WI38 (cell line): ENCODE data around the gene KCNK13.

ENCODE experiments used
- H3K4me3 ChIP-seq: 2 replicates; pipeline ENCODE4 v1.5.1; 2011; ENCODE audit warnings: low read depth, mild to moderate bottlenecking, control low read depth, low read length
- CTCF ChIP-seq: IDR thresholded peaks from 2 replicates; pipeline ENCODE4 v1.5.1; 2012; ENCODE audit warnings: low read depth, mild to moderate bottlenecking, control low read depth, low read length

The KCNK13 gene

GRCh38 chr14:90175631-90176030, 113.8 kb downstream of the KCNK13 start:
- TF ChIP-seq CTCF: no peak

DNA sequence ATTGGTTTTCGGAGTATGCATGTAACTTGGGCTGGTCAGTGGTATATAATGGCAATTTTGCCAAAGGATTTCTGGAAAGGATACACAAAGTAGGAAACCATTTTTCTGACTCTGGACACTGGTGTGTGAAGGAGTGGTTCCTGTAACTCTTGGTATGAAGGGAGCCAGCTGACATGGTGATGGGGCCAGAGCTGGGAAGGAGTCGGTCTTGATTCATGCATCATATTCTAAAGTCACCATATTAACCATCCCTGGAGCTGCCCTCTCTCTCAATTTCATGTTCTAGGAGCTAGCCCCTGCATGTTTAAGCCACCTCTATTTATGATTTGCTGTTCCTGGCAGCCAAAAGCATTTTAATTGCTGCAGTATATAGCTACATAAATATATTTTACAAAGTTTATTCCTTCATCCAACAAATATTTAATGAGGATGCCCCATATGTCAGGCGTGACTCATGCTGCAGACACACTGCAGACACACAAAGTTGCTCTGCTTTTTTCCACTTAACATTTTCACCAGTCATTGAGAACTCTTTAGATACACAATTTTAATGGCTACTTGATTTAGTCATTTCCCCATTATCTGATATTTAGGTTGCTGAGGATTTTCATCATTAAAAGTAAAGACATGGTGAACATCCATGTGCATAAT, 115.9 kb downstream of the KCNK13 start:
- TF ChIP-seq CTCF: no peak
- no peak overlapping the region for H3K4me3 ChIP-seq

More at GRCh38 chr14:90175631-90176030, 113.8 kb downstream of the KCNK13 start:
- no peak overlapping the region for H3K4me3 ChIP-seq

DNA sequence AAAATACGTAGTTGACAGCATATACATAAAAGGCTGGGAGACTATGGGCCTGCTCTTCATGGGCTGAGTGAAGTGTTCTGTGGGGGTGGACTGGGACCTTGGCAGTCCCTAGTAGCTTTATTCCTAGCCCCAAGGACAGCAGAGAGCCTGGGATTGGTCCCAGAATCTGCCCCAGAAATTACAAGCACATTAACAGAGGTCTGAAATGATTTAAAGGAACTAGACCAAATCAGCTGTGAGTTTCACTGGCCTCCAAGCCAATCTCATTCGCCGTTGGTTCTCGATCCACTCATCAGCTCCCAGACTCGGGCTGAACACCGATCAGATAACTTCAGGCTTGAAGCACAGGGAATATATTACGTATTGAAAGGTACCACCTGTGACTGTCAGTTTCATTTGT, 117.6 kb downstream of the KCNK13 start:
- no peak overlapping the region for H3K4me3 ChIP-seq
- TF ChIP-seq CTCF: no peak

DNA sequence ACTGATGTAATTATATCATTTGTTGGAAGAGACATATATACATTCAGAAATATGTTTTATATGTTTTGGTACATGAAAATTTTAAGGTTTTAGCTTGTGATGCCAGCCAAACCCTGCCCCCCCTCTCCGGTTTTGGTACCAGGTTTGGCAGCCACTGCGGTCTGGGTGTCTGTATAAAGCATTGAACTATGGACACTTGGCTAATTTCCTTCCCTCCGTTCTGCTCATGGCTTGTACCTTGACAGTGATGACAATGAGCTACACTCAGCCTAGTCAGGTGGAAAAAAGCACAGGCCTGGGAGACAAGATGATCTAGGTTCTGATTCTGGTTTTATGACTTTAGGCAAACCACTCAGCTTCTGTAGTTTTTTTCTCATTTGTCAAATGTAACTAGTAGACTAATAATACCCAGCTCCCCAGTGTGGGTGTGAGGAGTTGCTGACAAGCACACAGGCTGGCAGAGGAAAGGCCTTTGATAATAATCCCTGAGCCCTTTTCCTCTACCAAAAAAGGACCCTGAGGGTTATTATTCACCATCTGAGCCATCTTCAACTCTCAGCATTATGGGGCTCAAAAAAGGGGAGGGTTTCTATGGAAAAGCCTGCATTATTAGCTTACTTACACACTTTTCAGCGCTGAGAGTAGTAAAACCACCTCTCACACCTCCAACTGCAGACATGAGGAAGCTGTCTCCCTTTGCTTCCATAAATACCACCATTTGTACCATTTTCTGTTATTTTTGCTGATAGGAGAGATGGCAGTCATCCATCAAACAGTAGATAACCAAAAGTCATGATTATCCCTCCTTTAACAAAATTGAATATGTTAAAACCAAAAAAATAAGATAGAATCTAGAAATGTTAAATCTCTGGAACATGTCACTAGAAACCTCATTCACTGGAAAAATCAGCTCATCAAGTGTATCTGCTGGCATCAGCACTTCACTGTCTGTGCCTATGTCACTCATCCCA, 118.3 kb downstream of the KCNK13 start:
- no peak for TF ChIP-seq CTCF

DNA sequence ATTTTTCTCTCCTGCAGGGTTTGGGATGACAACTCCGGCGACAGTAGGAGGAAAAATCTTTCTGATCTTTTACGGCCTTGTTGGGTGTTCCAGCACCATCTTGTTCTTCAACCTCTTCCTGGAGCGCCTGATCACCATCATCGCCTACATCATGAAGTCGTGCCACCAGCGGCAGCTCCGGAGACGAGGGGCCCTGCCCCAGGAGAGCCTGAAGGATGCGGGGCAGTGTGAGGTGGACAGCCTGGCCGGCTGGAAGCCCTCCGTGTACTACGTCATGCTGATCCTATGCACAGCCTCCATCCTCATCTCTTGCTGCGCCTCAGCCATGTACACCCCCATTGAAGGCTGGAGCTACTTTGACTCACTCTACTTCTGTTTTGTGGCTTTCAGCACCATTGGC, 122.3 kb downstream of the KCNK13 start:
- TF ChIP-seq CTCF: no peak
- H3K4me3 ChIP-seq: no peak overlapping the region

More for the DNA sequence above, 118.3 kb downstream of the KCNK13 start:
- no peak overlapping the region for H3K4me3 ChIP-seq

DNA sequence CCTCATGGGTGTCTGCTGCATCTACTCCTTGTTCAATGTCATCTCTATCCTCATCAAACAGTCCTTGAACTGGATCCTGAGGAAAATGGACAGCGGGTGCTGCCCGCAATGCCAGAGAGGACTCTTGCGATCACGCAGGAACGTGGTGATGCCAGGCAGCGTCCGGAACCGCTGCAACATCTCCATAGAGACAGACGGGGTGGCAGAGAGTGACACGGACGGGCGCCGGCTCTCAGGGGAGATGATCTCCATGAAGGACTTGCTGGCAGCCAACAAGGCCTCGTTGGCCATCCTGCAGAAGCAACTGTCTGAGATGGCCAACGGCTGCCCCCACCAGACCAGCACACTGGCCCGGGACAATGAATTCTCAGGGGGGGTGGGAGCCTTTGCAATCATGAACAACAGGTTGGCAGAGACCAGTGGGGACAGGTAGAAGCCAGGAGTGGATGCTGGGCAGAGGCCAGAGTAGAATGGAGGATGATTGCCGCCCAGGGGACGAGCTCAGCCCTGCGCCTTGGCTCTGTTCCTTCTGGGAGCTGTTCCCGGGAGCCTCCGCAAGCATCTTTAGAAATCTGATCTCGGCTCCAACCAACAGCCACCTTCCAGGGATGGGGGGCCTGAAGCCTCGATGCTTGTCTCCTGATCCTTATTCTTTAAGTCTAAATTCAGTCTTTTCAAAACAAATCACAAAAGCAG, 122.9 kb downstream of the KCNK13 start:
- no peak overlapping the region for H3K4me3 ChIP-seq
- no peak for TF ChIP-seq CTCF
